Ovary (tissue), 3 donors: ENCODE measurements around the gene VWA5B1.

Source experiments
- POLR2A ChIP-seq: fragments of 450-650 bp; IDR thresholded peaks from one replicate; pipeline ENCODE4 v1.6.1; 2017; ENCODE audit warnings: antibody characterized with exemption, mild to moderate bottlenecking, moderate library complexity
- TF ChIP-seq, protein P1 (sequence below), 3 donors: fragments of 450-650 bp in 2 of 3; fragments of 200-600 bp in 1 of 3; IDR thresholded peaks; one replicate each; pipeline versions ENCODE4 v1.5.1 to v1.8.0; 2016 to 2022; ENCODE audit warnings: antibody characterized with exemption in 3 of 3, mild to moderate bottlenecking in 1 of 3
- donor health status: DM: no; HTN: no; CAD: no.

DNA sequence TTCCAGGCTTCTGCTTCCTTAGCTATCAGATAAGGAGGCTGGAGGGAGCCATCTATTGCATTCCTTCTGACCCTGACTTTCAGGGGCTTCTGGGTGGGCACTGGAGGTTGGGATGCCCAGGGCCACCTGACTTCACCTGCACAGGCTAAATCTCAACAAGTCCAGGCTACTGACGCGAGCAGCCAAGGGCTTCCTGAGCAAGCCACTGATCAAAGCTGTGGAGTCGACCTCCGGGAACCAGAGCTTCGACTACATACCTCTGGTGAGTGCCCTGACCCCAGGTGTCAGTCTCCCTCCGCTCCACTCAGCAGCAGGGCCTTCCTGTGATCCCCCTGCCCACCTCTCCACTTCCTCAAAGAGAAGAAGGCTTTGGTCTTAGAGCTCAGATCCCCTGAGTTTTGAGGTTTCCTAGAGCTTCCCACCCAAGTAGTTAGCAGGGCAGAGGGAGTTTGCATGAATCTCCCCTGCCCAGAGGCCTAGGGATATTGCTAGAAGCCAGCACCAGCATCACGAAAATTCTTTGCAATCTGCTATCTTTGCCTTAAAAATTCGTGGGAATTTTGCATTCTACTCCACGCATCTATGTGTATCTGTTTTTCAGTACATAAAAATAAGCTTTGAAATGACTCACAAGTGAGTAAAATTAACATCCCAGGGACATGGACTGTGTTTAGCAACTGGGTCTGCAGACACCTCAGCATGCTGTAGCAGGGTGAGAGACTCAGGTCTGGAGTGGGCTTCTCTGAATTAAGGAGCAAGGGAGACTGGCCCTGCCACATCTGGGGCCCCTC, 61.4 kb downstream of the VWA5B1 start:
- TF ChIP-seq, protein P1, sequence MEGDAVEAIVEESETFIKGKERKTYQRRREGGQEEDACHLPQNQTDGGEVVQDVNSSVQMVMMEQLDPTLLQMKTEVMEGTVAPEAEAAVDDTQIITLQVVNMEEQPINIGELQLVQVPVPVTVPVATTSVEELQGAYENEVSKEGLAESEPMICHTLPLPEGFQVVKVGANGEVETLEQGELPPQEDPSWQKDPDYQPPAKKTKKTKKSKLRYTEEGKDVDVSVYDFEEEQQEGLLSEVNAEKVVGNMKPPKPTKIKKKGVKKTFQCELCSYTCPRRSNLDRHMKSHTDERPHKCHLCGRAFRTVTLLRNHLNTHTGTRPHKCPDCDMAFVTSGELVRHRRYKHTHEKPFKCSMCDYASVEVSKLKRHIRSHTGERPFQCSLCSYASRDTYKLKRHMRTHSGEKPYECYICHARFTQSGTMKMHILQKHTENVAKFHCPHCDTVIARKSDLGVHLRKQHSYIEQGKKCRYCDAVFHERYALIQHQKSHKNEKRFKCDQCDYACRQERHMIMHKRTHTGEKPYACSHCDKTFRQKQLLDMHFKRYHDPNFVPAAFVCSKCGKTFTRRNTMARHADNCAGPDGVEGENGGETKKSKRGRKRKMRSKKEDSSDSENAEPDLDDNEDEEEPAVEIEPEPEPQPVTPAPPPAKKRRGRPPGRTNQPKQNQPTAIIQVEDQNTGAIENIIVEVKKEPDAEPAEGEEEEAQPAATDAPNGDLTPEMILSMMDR (IDR thresholded peaks at IDR 0.05): no peak
- TF ChIP-seq POLR2A: no peak
